Skeletal muscle tissue (tissue), 4 donors: ENCODE measurements around the gene GRPEL2. TPM values are rescaled to one million over a fixed set of nuclear protein-coding genes. Genes with fewer than 3 reads are reported as not detected.

ENCODE experiments used
- H3K27ac ChIP-seq: one replicate; pipeline ENCODE4 v1.7.0; 2013; ENCODE audit warnings: mild to moderate bottlenecking, low read depth, low read length, inconsistent platforms
- H3K27me3 ChIP-seq, 3 donors: one replicate each; pipeline ENCODE4 v1.7.0; 2013; ENCODE audit warnings: low read length in 3 of 3; ENCODE audit not compliant: control insufficient read depth in 3 of 3, insufficient read depth in 3 of 3
- H3K36me3 ChIP-seq, 3 donors: one replicate each; pipeline ENCODE4 v1.7.0; 2013; ENCODE audit warnings: low read length in 3 of 3; ENCODE audit not compliant: control insufficient read depth in 3 of 3, insufficient read depth in 3 of 3
- H3K4me1 ChIP-seq, 3 donors: one replicate each; pipeline ENCODE4 v1.7.0; 2013; ENCODE audit warnings: low read length in 3 of 3, mild to moderate bottlenecking in 3 of 3; ENCODE audit not compliant: control insufficient read depth in 3 of 3, insufficient read depth in 3 of 3
- H3K4me3 ChIP-seq, 3 donors: one replicate each; pipeline ENCODE4 v1.7.0; 2013; ENCODE audit warnings: low read length in 3 of 3
- H3K9ac ChIP-seq, 3 donors: one replicate each; pipeline ENCODE4 v1.7.0; 2013; ENCODE audit warnings: low read length in 3 of 3, mild to moderate bottlenecking in 3 of 3, moderate library complexity in 2 of 3, low read depth in 1 of 3
- H3K9me3 ChIP-seq, 3 donors: one replicate each; pipeline ENCODE4 v1.7.0; 2013; ENCODE audit warnings: low read length in 3 of 3; ENCODE audit not compliant: control insufficient read depth in 3 of 3
- total RNA-seq: library from RNA; depleted of rRNA; stranded (reverse); fragments of >200 nt; gene quantifications from one replicate; pipeline ENCODE4 v1.2.3, GENCODE V29; 2014
- donor health status: Osteomylitis.

Gene GRPEL2
- total RNA-seq, 1 donor from 2014 or later: 14.1 TPM

- H3K4me3 ChIP-seq: no peak overlapping the region
- no peaks in the 10 kb centered on the region for H3K9me3 ChIP-seq
- no peak overlapping the region for H3K9ac ChIP-seq
- no peak overlapping the region for H3K27ac ChIP-seq
- no peaks in the 10 kb centered on the region for H3K27me3 ChIP-seq
- no peaks in the 10 kb centered on the region for H3K36me3 ChIP-seq
- peaks cover 6 to 11% (median 10%) of the 10 kb centered on the region in 3 donors for H3K4me1 ChIP-seq
These were observed 57.0 kb downstream of the GRPEL2 start for GRCh38 chr5:149402291-149402690.

Other genes starting within 250 kb of the GRPEL2 start
- 15.1 TPM for gene ABLIM3, start 204.0 kb upstream of the GRPEL2 start, total RNA-seq
- 75.7 TPM for gene AFAP1L1, start 73.6 kb upstream of the GRPEL2 start, total RNA-seq
- gene PCYOX1L, start 12.5 kb downstream of the GRPEL2 start, total RNA-seq: 3.7 TPM
- 247 TPM for gene IL17B, start 33.8 kb downstream of the GRPEL2 start, total RNA-seq
- 161 TPM for gene CSNK1A1, start 205.9 kb downstream of the GRPEL2 start, total RNA-seq
- gene ARHGEF37, start 236.0 kb downstream of the GRPEL2 start, total RNA-seq: 2.1 TPM